ENCODE measurements around the gene PIP4K2A.

- TF ChIP-seq SP1 (IDR thresholded peaks at IDR 0.05) = no peak
- no peak for TF ChIP-seq BHLHE40 (IDR thresholded peaks at IDR 0.05; ENCODE audit: borderline replicate concordance)
- no peak for TF ChIP-seq FOXA1 (IDR thresholded peaks at IDR 0.05)
- no peak; the same call in none of the 2 replicates for TF ChIP-seq ZNF384 (IDR thresholded peaks at IDR 0.05)
- TF ChIP-seq FOXM1 (IDR thresholded peaks at IDR 0.05; ENCODE audit: borderline replicate concordance) = no peak
- no peak for TF ChIP-seq SUZ12 (IDR thresholded peaks at IDR 0.05)
- TF ChIP-seq HDGF (IDR thresholded peaks at IDR 0.05; ENCODE audit: borderline replicate concordance) = no peak
These were observed 210.9 kb downstream of the PIP4K2A start for GRCh38 chr10:22503315-22504088.

Data from HEK293T (cell line).